ENCODE data around the gene CDIPT.

Gene CDIPT

GRCh38 chr16:29809031-29809747, 53.8 kb downstream of the CDIPT start:
- H3K36me3 ChIP-seq (ENCODE audit: low read depth), result peaks cover 29% of the 10 kb centered on the region
- ATAC-seq (ENCODE audit: low read depth) (no peak), DNase-seq (ENCODE audit: low spot score) (peak; percentile 56)
- peaks cover 7% of the 10 kb centered on the region for H3K4me1 ChIP-seq (ENCODE audit: insufficient read depth, poor library complexity, severe bottlenecking)
- H3K27me3 ChIP-seq (ENCODE audit: insufficient read depth, poor library complexity, severe bottlenecking), result no peaks in the 10 kb centered on the region
- H3K9me3 ChIP-seq (ENCODE audit: severe bottlenecking), result no peaks in the 10 kb centered on the region
- TF ChIP-seq, protein P1, sequence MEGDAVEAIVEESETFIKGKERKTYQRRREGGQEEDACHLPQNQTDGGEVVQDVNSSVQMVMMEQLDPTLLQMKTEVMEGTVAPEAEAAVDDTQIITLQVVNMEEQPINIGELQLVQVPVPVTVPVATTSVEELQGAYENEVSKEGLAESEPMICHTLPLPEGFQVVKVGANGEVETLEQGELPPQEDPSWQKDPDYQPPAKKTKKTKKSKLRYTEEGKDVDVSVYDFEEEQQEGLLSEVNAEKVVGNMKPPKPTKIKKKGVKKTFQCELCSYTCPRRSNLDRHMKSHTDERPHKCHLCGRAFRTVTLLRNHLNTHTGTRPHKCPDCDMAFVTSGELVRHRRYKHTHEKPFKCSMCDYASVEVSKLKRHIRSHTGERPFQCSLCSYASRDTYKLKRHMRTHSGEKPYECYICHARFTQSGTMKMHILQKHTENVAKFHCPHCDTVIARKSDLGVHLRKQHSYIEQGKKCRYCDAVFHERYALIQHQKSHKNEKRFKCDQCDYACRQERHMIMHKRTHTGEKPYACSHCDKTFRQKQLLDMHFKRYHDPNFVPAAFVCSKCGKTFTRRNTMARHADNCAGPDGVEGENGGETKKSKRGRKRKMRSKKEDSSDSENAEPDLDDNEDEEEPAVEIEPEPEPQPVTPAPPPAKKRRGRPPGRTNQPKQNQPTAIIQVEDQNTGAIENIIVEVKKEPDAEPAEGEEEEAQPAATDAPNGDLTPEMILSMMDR (IDR thresholded peaks at IDR 0.05; ENCODE audit: poor library complexity, severe bottlenecking), result no peak
- H3K4me3 ChIP-seq (ENCODE audit: severe bottlenecking), result no peak overlapping the region
- peak overlapping the region; percentile 92 for H3K27ac ChIP-seq (ENCODE audit: poor library complexity, severe bottlenecking)
